ENCODE measurements around the gene CAMK2D.

DNA sequence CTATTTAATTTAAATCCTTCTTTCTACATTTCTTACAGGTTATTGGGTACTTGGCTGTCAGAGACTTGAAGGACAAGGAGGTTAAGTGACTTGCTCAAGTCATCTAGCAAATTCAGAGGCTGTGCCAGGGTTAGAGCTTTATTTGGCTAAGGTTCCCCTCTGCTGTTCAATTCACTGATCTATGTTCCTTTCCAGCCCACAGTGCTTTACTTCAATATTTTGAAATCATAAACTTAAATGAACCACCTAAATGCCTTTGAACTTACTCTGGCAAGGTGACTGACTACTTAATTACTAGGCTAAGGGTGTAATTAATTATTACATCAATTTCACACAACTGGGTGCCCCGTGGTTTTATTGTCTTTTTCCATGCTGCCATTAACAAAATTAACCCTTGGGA is 288.7 kb downstream of the CAMK2D start:
- TF ChIP-seq, protein P1, sequence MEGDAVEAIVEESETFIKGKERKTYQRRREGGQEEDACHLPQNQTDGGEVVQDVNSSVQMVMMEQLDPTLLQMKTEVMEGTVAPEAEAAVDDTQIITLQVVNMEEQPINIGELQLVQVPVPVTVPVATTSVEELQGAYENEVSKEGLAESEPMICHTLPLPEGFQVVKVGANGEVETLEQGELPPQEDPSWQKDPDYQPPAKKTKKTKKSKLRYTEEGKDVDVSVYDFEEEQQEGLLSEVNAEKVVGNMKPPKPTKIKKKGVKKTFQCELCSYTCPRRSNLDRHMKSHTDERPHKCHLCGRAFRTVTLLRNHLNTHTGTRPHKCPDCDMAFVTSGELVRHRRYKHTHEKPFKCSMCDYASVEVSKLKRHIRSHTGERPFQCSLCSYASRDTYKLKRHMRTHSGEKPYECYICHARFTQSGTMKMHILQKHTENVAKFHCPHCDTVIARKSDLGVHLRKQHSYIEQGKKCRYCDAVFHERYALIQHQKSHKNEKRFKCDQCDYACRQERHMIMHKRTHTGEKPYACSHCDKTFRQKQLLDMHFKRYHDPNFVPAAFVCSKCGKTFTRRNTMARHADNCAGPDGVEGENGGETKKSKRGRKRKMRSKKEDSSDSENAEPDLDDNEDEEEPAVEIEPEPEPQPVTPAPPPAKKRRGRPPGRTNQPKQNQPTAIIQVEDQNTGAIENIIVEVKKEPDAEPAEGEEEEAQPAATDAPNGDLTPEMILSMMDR (IDR thresholded peaks at IDR 0.05) = no peak
- no peak for TF ChIP-seq POLR2AphosphoS5 (IDR thresholded peaks at IDR 0.05)

Data from sigmoid colon (tissue), 4 donors.